ENCODE measurements around the gene CCDC200. TPM values are rescaled to one million over a fixed set of nuclear protein-coding genes. Genes with fewer than 3 reads are reported as not detected.

Gene CCDC200
- total and polyA plus RNA-seq, 2 of the 13 experiments (the other 11 are each of a cell fraction or from before 2014, with no cell fraction given) = not detected

DNA sequence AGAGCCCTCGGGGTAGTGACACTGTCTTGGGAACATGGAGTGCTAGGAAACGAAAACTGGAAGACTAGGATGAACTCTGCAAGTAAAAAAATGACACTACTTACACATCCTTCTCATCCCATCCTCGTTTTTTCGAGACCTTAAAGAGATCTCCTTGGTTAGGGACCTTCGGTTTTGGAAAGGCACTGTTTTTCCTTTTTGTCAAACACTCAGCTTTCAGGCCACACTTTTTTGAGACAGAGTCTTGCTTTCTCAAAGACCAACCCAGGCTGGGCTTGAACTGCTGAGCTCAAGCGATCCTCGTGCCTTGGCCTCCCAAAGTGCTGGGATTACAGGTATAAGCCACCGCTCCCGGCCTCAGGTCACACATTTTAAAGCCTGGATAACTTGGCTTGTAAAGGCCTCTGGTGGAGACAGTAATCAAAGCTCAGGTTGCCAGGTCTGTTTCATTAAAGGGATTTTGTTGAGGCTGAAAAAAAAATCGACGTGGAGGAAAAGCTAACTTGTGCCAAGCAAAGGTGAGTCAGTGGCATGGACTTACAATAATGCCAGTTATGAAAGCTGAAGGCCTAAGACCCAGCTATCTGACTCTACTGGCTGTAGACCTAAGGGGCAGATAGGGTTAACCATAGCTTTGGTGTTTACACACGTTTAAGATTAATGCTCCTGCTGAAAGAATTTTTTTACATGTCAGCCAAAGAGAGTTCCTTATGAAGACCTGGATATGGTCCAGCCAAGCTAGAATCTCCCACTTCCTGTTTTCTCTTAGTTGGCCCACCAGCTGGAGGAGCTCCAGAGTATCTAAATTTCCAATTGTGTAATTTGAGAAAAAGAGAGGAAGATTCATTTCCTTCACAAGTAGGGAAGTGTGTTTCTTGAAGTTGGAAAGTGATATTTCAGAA is 56.6 kb downstream of the CCDC200 start (continued):
- no peak for TF ChIP-seq ZNF343 (CRISPR knock-in tag; IDR thresholded peaks at IDR 0.05)
- TF ChIP-seq ZNF550 (CRISPR knock-in tag; IDR thresholded peaks at IDR 0.05; ENCODE audit: borderline replicate concordance) = no peak
- TF ChIP-seq SRY (CRISPR knock-in tag; IDR thresholded peaks at IDR 0.05) = 0 out of 2 replicates have a peak, but pooled peaks have one; percentile 21
- no peak for TF ChIP-seq AGO2 (optimal IDR thresholded peaks at IDR 0.05; ENCODE audit: low read depth, low read length)
- peak; percentile 30; the same call in 1 of the 2 replicates for TF ChIP-seq ZFP90 (CRISPR knock-in tag; IDR thresholded peaks at IDR 0.05; ENCODE audit: borderline replicate concordance)
- TF ChIP-seq ZNF747 (CRISPR knock-in tag; IDR thresholded peaks at IDR 0.05; ENCODE audit: borderline replicate concordance) = peak; percentile 21; the same call in 1 of the 2 replicates
- TF ChIP-seq, protein P1, sequence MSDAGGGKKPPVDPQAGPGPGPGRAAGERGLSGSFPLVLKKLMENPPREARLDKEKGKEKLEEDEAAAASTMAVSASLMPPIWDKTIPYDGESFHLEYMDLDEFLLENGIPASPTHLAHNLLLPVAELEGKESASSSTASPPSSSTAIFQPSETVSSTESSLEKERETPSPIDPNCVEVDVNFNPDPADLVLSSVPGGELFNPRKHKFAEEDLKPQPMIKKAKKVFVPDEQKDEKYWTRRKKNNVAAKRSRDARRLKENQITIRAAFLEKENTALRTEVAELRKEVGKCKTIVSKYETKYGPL (CRISPR knock-in tag; IDR thresholded peaks at IDR 0.05) = 0 out of 2 replicates have a peak, but pooled peaks have one; percentile 29
- TF ChIP-seq ZSCAN25 (CRISPR knock-in tag; IDR thresholded peaks at IDR 0.05) = no peak
- TF ChIP-seq ATAD3A (CRISPR knock-in tag; IDR thresholded peaks at IDR 0.05) = no peak
- TF ChIP-seq CREB1 (IDR thresholded peaks at IDR 0.05) = no peak
- TF ChIP-seq CREB1 (CRISPR knock-in tag; IDR thresholded peaks at IDR 0.05) = peak; percentile 62; the same call in 1 of the 2 replicates
- TF ChIP-seq ZNF382 (CRISPR knock-in tag; IDR thresholded peaks at IDR 0.05; ENCODE audit: borderline replicate concordance) = no peak
- TF ChIP-seq YEATS4 (CRISPR knock-in tag; IDR thresholded peaks at IDR 0.05; ENCODE audit: borderline replicate concordance) = no peak
- no peak for TF ChIP-seq GABPB1 (CRISPR knock-in tag; IDR thresholded peaks at IDR 0.05)
- peak; percentile 48; the same call in 1 of the 2 replicates for TF ChIP-seq KAT7 (CRISPR knock-in tag; IDR thresholded peaks at IDR 0.05; ENCODE audit: borderline replicate concordance)
- no peak for TF ChIP-seq FOXP1 (IDR thresholded peaks at IDR 0.05)
- TF ChIP-seq FOXP1 (CRISPR knock-in tag; IDR thresholded peaks at IDR 0.05) = no peak
- TF ChIP-seq NONO (IDR thresholded peaks at IDR 0.05) = no peak
- no peak for TF ChIP-seq NONO (CRISPR knock-in tag; conservative IDR thresholded peaks at IDR 0.05)
- no peak for TF ChIP-seq GPN1 (CRISPR knock-in tag; IDR thresholded peaks at IDR 0.05; ENCODE audit: borderline replicate concordance)
- TF ChIP-seq, protein P2, sequence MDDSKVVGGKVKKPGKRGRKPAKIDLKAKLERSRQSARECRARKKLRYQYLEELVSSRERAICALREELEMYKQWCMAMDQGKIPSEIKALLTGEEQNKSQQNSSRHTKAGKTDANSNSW (CRISPR knock-in tag; IDR thresholded peaks at IDR 0.05; ENCODE audit: borderline replicate concordance) = no peak
- TF ChIP-seq, protein P3, sequence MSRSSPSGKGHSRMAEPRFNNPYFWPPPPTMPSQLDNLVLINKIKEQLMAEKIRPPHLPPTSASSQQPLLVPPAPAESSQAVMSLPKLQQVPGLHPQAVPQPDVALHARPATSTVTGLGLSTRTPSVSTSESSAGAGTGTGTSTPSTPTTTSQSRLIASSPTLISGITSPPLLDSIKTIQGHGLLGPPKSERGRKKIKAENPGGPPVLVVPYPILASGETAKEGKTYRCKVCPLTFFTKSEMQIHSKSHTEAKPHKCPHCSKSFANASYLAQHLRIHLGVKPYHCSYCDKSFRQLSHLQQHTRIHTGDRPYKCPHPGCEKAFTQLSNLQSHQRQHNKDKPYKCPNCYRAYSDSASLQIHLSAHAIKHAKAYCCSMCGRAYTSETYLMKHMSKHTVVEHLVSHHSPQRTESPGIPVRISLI (CRISPR knock-in tag; IDR thresholded peaks at IDR 0.05; ENCODE audit: borderline replicate concordance) = peak; percentile 41; the same call in 1 of the 2 replicates
- TF ChIP-seq, protein P4, sequence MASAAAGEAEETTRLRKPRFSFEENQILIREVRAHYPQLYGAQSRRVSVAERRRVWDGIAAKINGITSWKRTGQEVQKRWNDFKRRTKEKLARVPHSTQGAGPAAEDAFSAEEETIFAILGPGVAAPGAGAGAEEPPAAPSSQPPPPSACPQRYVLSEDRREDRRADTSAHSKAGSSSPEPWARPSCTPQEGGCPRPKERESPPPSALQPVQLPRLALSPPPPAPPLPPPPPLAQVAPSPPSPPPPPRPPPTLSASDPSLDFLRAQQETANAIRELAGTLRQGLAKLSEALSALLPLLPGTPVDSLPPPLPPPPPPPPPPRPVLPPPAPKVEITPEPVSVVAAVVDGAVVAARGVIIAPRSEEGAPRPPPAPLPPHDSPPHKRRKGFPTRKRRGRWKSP (CRISPR knock-in tag; IDR thresholded peaks at IDR 0.05) = no peak
- peak; percentile 49 for TF ChIP-seq STAG1 (CRISPR knock-in tag; IDR thresholded peaks at IDR 0.05)
- no peak for TF ChIP-seq ZNF563 (CRISPR knock-in tag; IDR thresholded peaks at IDR 0.05)
- TF ChIP-seq FOXA3 (CRISPR knock-in tag; IDR thresholded peaks at IDR 0.05) = peak; percentile 77
- TF ChIP-seq RARA (CRISPR knock-in tag; IDR thresholded peaks at IDR 0.05) = no peak
- TF ChIP-seq LCORL (IDR thresholded peaks at IDR 0.05) = no peak
- no peak for TF ChIP-seq LCORL (CRISPR knock-in tag; IDR thresholded peaks at IDR 0.05)
- TF ChIP-seq ZNF883 (CRISPR knock-in tag; IDR thresholded peaks at IDR 0.05; ENCODE audit: not compliant biosample characterization) = no peak

Data from HepG2 (cell line).